ENCODE results near the gene ARHGAP42. TPM values are rescaled to one million over a fixed set of nuclear protein-coding genes. Genes with fewer than 3 reads are reported as not detected.

Gene ARHGAP42
- total RNA-seq, 2 experiments from 2014 or later = not detected

DNA sequence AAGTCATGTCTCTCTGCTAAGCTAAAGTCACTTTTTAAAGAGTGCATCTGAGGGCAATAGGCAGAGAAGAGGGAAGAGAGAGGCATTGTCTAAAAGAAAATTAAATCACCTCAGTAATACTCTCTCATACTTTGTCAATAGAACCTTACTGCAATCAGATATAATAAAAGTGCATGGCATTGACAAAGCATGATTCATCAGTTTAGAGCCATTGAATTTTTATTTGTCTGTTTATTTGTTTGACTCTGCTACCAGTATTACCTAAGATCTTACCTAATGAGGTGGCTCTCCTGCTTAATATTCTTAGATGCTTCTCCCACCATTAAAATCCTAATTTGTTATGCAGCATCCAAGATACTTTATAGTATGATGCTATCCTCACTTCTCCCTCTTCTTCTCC is 233.5 kb downstream of the ARHGAP42 start:
- CTCF ChIA-PET = no interaction called here
- POLR2A ChIA-PET = interaction anchor here (0.6 kb wide), 1 partner anchor 789 kb away, joined by 3 read pairs; no protein-coding TSS in a partner anchor
- Mint-ChIP-seq H3K9me3 (ENCODE audit: low read depth) (no peaks in the 10 kb centered on the region), H3K36me3 (ENCODE audit: low read depth) (no peaks in the 10 kb centered on the region), H3K27ac (no peak overlapping the region), H3K4me1 (no peaks in the 10 kb centered on the region), H3K27me3 (no peaks in the 10 kb centered on the region), H3K4me3 (no peak overlapping the region)
- ATAC-seq (no peak), DNase-seq (no peak)
- intact Hi-C loops (cut with DNase I, micrococcal nuclease) = no loop called here

DNA sequence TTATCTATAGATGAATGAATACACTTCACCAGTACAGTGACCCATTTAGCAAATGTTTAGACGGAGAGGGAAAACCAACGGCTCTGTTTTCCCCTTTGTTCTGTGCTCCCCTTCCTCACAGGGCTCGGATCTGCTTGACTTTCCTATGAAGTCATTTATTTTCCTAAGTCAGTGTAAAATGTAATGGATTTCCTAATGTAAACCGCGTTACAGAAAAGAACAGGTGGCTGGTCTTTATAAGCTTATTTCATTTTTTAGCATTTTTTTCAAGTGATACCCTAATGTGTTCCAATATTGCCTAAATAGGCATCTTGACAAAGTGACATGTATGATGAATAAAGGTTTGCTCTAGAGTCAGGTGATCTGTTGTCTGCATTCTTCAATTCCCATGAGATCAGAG is 235.0 kb downstream of the ARHGAP42 start:
- H3K4me1 Mint-ChIP-seq = no peaks in the 10 kb centered on the region
- ChIA-PET POLR2A (no interaction called here), CTCF (no interaction called here)
- intact Hi-C loops (cut with DNase I, micrococcal nuclease) = no loop called here
- H3K36me3 Mint-ChIP-seq (ENCODE audit: low read depth) = no peaks in the 10 kb centered on the region
- no peak overlapping the region for H3K4me3 Mint-ChIP-seq
- ATAC-seq (no peak), DNase-seq (no peak)
- no peaks in the 10 kb centered on the region for H3K9me3 Mint-ChIP-seq (ENCODE audit: low read depth)
- H3K27ac Mint-ChIP-seq = no peak overlapping the region
- no peaks in the 10 kb centered on the region for H3K27me3 Mint-ChIP-seq

DNA sequence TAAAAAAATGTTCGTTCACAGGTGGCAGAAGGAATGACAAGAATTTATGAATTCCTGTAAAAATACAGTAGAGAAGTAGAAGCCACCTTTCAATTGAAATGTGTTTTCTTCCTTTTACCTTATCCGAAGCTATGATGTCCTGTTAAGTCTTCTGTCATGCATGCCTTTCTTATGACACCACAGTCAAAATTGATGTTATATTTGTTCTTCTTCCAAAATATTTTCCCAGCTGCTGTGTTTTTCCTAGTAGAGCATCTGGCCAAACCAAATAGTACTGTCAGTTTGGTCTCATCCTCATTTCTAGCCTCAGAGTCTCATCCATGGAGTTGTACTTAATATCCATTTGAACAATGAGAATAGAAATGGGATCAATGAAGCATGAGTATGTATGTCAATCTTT is 236.5 kb downstream of the ARHGAP42 start:
- H3K27ac Mint-ChIP-seq = no peak overlapping the region
- intact Hi-C loops (cut with DNase I, micrococcal nuclease) = no loop called here
- no peaks in the 10 kb centered on the region for H3K9me3 Mint-ChIP-seq (ENCODE audit: low read depth)
- ChIA-PET POLR2A (no interaction called here), CTCF (no interaction called here)
- DNase-seq (no peak), ATAC-seq (no peak)
- no peaks in the 10 kb centered on the region for H3K36me3 Mint-ChIP-seq (ENCODE audit: low read depth)
- no peaks in the 10 kb centered on the region for H3K4me1 Mint-ChIP-seq
- no peaks in the 10 kb centered on the region for H3K27me3 Mint-ChIP-seq
- no peak overlapping the region for H3K4me3 Mint-ChIP-seq

GRCh38 chr11:100925935-100926334 is 238.8 kb downstream of the ARHGAP42 start:
- no peak overlapping the region for H3K4me3 Mint-ChIP-seq
- H3K27me3 Mint-ChIP-seq = no peaks in the 10 kb centered on the region
- H3K9me3 Mint-ChIP-seq (ENCODE audit: low read depth) = no peaks in the 10 kb centered on the region
- intact Hi-C loops (cut with DNase I, micrococcal nuclease) = no loop called here
- ChIA-PET POLR2A (no interaction called here), CTCF (interaction anchor here (1.2 kb wide), 1 partner anchor 238 kb away, joined by 3 read pairs; no protein-coding TSS in a partner anchor)
- ATAC-seq (no peak), DNase-seq (no peak)
- H3K36me3 Mint-ChIP-seq (ENCODE audit: low read depth) = no peaks in the 10 kb centered on the region
- H3K4me1 Mint-ChIP-seq = no peaks in the 10 kb centered on the region
- no peak overlapping the region for H3K27ac Mint-ChIP-seq

DNA sequence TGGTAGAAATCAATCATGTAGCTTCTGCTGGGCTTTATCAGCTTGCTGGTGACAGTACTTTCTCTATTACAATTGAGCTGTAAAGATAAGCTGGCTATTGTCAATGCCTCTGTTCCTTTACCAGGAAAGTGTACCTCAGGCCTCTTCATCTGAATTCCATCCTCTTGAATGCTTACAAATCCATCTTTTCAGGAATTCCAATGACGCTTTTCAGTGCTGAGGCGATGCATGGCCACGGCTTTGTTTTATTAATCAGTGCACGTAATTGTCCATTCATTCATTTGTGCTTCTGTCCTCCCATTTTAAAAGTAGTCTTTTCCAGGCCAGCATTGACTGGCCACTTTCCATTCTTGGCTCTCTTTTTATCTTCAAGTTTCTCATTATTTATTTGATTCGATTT is 240.5 kb downstream of the ARHGAP42 start:
- ATAC-seq (no peak), DNase-seq (no peak)
- no peaks in the 10 kb centered on the region for H3K9me3 Mint-ChIP-seq (ENCODE audit: low read depth)
- no peaks in the 10 kb centered on the region for H3K36me3 Mint-ChIP-seq (ENCODE audit: low read depth)
- H3K27ac Mint-ChIP-seq = no peak overlapping the region
- CTCF ChIA-PET = interaction anchor here (1.3 kb wide), 1 partner anchor 16 kb away, joined by 5 read pairs; no protein-coding TSS in a partner anchor
- intact Hi-C loops (cut with DNase I, micrococcal nuclease) = no loop called here
- peaks cover 2% of the 10 kb centered on the region for H3K27me3 Mint-ChIP-seq
- POLR2A ChIA-PET = no interaction called here
- no peaks in the 10 kb centered on the region for H3K4me1 Mint-ChIP-seq
- no peak overlapping the region for H3K4me3 Mint-ChIP-seq

GRCh38 chr11:100928426-100928825 is 241.3 kb downstream of the ARHGAP42 start:
- Mint-ChIP-seq H3K4me3 (no peak overlapping the region), H3K4me1 (no peaks in the 10 kb centered on the region), H3K27ac (no peak overlapping the region), H3K36me3 (ENCODE audit: low read depth) (no peaks in the 10 kb centered on the region), H3K9me3 (ENCODE audit: low read depth) (no peaks in the 10 kb centered on the region), H3K27me3 (peaks cover 2% of the 10 kb centered on the region)
- intact Hi-C loops (cut with DNase I, micrococcal nuclease) = no loop called here
- DNase-seq = no peak
- ChIA-PET CTCF (no interaction called here), POLR2A (no interaction called here)
- no peak for ATAC-seq

- ChIA-PET POLR2A (no interaction called here), CTCF (interaction anchor here (0.7 to 1.3 kb wide), 2 partner anchors 353 to 712 kb away, joined by 3 read pairs; no protein-coding TSS in a partner anchor)
- H3K27me3 Mint-ChIP-seq = peaks cover 2% of the 10 kb centered on the region
- no peak for ATAC-seq
- H3K27ac Mint-ChIP-seq = no peak overlapping the region
- H3K4me1 Mint-ChIP-seq = no peaks in the 10 kb centered on the region
- intact Hi-C loops (cut with DNase I, micrococcal nuclease) = no loop called here
- DNase-seq = no peak
- no peak overlapping the region for H3K4me3 Mint-ChIP-seq
- no peaks in the 10 kb centered on the region for H3K9me3 Mint-ChIP-seq (ENCODE audit: low read depth)
- no peaks in the 10 kb centered on the region for H3K36me3 Mint-ChIP-seq (ENCODE audit: low read depth)
Observed at GRCh38 chr11:100929377-100929776, 242.3 kb downstream of the ARHGAP42 start.

GRCh38 chr11:100930185-100930778 is 243.2 kb downstream of the ARHGAP42 start:
- no peak overlapping the region for H3K4me3 Mint-ChIP-seq
- H3K27ac Mint-ChIP-seq = no peak overlapping the region
- intact Hi-C loops (cut with DNase I, micrococcal nuclease) = loop anchor here (1.0 to 5.0 kb wide), 3 partner anchors 247 to 354 kb away; no protein-coding TSS in a partner anchor
- peaks cover 2% of the 10 kb centered on the region for H3K27me3 Mint-ChIP-seq
- CTCF ChIA-PET = interaction anchor here (0.6 to 1.3 kb wide), 3 partner anchors 353 to 713 kb away, joined by 3 read pairs; no protein-coding TSS in a partner anchor
- no peaks in the 10 kb centered on the region for H3K4me1 Mint-ChIP-seq
- POLR2A ChIA-PET = no interaction called here
- H3K9me3 Mint-ChIP-seq (ENCODE audit: low read depth) = no peaks in the 10 kb centered on the region
- no peak for DNase-seq
- H3K36me3 Mint-ChIP-seq (ENCODE audit: low read depth) = no peaks in the 10 kb centered on the region
- no peak for ATAC-seq

GRCh38 chr11:100932474-100933100 is 245.5 kb downstream of the ARHGAP42 start:
- intact Hi-C loops (cut with DNase I, micrococcal nuclease) = loop anchor here in 1 of 2 experiments (5.0 kb wide), 1 partner anchor 250 kb away; no protein-coding TSS in a partner anchor
- no peaks in the 10 kb centered on the region for H3K36me3 Mint-ChIP-seq (ENCODE audit: low read depth)
- ATAC-seq = no peak

DNA sequence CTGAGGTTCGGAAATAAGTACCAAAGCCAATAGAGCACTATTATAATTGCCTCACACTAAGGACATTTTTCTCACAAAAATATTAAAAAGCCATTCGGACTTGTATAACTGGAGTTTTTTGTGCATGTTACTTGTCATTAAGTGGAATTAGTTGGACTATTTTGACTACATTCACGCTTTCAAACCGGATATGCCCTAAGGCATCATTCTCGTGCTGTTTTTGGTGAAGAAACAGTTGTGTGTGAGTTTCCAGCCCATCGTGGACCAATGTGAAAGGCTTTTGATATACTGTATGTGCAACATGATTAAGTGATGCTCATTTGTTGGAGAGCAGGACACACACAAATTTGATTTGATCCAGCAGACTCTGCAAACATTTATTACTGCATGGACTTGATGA is 249.7 kb downstream of the ARHGAP42 start:
- H3K4me3 Mint-ChIP-seq = no peak overlapping the region
- CTCF ChIA-PET = no interaction called here
- peaks cover 4% of the 10 kb centered on the region for H3K9me3 Mint-ChIP-seq (ENCODE audit: low read depth)
- DNase-seq = no peak
- no peaks in the 10 kb centered on the region for H3K4me1 Mint-ChIP-seq
- H3K36me3 Mint-ChIP-seq (ENCODE audit: low read depth) = no peaks in the 10 kb centered on the region
- H3K27me3 Mint-ChIP-seq = no peaks in the 10 kb centered on the region
- H3K27ac Mint-ChIP-seq = no peak overlapping the region
- intact Hi-C loops (cut with DNase I, micrococcal nuclease) = loop anchor here in 1 of 2 experiments (1.0 kb wide), 1 partner anchor 41 kb away; no protein-coding TSS in a partner anchor
- no peak for ATAC-seq
- POLR2A ChIA-PET = no interaction called here

More at GRCh38 chr11:100932474-100933100, 245.5 kb downstream of the ARHGAP42 start:
- Mint-ChIP-seq H3K27me3 (peaks cover 2% of the 10 kb centered on the region), H3K9me3 (ENCODE audit: low read depth) (no peaks in the 10 kb centered on the region), H3K27ac (no peak overlapping the region), H3K4me1 (no peaks in the 10 kb centered on the region), H3K4me3 (no peak overlapping the region)
- DNase-seq = no peak
- CTCF ChIA-PET = interaction anchor here (0.7 kb wide), 1 partner anchor 32 kb away, joined by 3 read pairs; no protein-coding TSS in a partner anchor
- POLR2A ChIA-PET = no interaction called here

DNA sequence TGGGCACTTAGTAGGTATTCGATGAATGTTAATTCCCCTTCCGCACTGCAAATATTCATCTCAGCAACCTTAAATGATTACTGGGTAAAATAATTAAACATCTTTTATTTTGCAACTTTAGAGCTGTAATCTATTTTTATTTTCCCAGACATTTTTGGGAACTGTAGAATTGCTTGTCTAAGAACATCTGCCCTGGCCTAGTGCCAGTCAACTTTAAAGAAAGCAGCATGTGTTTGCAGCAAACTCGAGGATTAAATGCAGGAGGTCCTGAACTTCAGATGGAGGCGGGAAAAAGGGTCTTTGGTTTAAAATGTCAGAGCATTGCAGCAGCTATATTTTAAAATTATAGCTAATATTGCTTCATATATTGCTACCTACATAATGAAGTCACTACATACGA is 252.5 kb downstream of the ARHGAP42 start:
- ATAC-seq = no peak
- Mint-ChIP-seq H3K4me3 (no peak overlapping the region), H3K27me3 (no peaks in the 10 kb centered on the region), H3K4me1 (no peaks in the 10 kb centered on the region), H3K9me3 (ENCODE audit: low read depth) (peaks cover 4% of the 10 kb centered on the region), H3K36me3 (ENCODE audit: low read depth) (no peaks in the 10 kb centered on the region), H3K27ac (no peak overlapping the region)
- POLR2A ChIA-PET = no interaction called here
- CTCF ChIA-PET = interaction anchor here (0.7 kb wide), 1 partner anchor 467 kb away, joined by 5 read pairs; no protein-coding TSS in a partner anchor
- intact Hi-C loops (cut with DNase I, micrococcal nuclease) = no loop called here
- no peak for DNase-seq

- Mint-ChIP-seq H3K9me3 (ENCODE audit: low read depth) (peaks cover 4% of the 10 kb centered on the region), H3K27me3 (no peaks in the 10 kb centered on the region), H3K36me3 (ENCODE audit: low read depth) (no peaks in the 10 kb centered on the region), H3K27ac (no peak overlapping the region), H3K4me1 (no peaks in the 10 kb centered on the region), H3K4me3 (no peak overlapping the region)
- CTCF ChIA-PET = no interaction called here
- no peak for ATAC-seq
- no peak for DNase-seq
- POLR2A ChIA-PET = no interaction called here
- intact Hi-C loops (cut with DNase I, micrococcal nuclease) = no loop called here
Observed at GRCh38 chr11:100940111-100940510, 253.0 kb downstream of the ARHGAP42 start.
